Right lobe of liver (tissue), 4 donors: ENCODE results near the gene MARVELD2.

ENCODE experiments used
- POLR2A ChIP-seq: fragments of 450-650 bp; IDR thresholded peaks from one replicate; pipeline ENCODE4 v1.6.1; 2017; ENCODE audit warnings: antibody characterized with exemption, mild to moderate bottlenecking
- TF ChIP-seq, protein P1 (sequence below), 4 donors: fragments of 200-600 bp in 3 of 4; fragments of 450-650 bp in 1 of 4; IDR thresholded peaks; one replicate each; pipeline versions ENCODE4 v1.5.1 to v1.8.0; 2016 to 2022; ENCODE audit warnings: antibody characterized with exemption in 4 of 4, mild to moderate bottlenecking in 2 of 4
- donor health status: DM: no; HTN: no; CAD: no.
- donor health status: DM: no; HTN: no; CAD: no.
- donor health status: DM: no; HTN: yes; CAD: no.

DNA sequence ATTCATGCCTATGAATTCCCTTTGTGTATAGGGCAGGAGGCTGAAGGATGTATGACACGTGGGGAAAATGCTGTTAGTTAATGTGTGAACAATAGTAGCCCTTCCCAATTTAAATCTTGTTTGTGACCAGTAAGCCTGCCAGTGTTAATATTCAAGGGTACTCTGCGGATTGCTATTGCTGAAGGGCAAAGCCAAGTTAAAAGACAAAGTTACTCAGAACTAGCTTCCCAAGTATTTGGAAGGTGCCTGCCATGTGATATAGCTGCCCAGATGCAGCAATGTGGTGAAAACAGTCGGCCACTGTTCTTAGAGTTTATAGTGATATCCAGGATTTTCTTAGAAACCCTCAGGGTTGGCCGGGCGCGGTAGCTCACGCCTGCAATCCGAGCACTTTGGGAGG, 34.6 kb downstream of the MARVELD2 start:
- no peak for TF ChIP-seq POLR2A
- TF ChIP-seq, protein P1, sequence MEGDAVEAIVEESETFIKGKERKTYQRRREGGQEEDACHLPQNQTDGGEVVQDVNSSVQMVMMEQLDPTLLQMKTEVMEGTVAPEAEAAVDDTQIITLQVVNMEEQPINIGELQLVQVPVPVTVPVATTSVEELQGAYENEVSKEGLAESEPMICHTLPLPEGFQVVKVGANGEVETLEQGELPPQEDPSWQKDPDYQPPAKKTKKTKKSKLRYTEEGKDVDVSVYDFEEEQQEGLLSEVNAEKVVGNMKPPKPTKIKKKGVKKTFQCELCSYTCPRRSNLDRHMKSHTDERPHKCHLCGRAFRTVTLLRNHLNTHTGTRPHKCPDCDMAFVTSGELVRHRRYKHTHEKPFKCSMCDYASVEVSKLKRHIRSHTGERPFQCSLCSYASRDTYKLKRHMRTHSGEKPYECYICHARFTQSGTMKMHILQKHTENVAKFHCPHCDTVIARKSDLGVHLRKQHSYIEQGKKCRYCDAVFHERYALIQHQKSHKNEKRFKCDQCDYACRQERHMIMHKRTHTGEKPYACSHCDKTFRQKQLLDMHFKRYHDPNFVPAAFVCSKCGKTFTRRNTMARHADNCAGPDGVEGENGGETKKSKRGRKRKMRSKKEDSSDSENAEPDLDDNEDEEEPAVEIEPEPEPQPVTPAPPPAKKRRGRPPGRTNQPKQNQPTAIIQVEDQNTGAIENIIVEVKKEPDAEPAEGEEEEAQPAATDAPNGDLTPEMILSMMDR (IDR thresholded peaks at IDR 0.05), result no peak
